Measurements from ENCODE around the gene SBNO2. TPM values are rescaled to one million over a fixed set of nuclear protein-coding genes. Genes with fewer than 3 reads are reported as not detected.

The SBNO2 gene
- polyA plus RNA-seq, 1 of the 3 experiments (the other 2 are of a cell fraction) = 18.3 TPM

DNA sequence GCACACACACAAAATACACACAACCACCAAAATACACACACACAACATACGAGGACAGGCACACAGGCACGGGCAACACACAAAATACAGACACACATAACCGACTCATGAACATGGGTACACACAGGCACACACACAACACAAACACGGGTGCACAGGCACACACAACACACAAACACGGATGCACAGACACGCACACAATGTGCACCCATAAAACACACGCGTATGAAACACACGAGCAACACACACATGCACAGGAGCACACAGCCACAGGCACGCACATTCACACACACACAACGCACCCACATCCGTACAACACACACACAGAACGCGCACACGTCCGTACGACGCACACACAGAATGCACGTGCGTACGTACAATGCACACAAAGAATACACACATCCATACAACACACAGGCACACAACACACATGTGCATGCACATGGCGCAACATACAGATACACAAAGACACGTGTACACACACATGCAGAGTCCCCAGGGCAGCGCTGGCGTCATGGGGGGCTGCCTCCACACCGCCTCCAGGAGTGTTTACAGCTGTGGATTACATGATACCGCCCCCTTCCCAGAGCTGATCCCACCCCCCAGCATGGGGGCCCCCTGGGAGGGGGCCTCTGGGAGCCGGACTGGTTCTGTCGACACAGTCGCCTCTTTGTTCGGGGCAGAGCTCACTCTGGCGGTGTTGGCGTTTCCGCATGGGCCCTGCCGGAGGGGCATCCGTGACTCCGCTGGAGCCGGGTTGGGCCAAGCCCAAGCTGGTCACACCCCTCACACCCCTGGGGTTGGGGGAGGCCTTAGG is 2.9 kb downstream of the SBNO2 start:
- Histone ChIP-seq H3K27ac (ENCODE audit: low read depth in 2 of 2, low read length in 1 of 2) (no peak overlapping the region), H2AFZ (ENCODE audit: low read depth) (no peak overlapping the region), H3K27me3 (ENCODE audit: insufficient read depth) (no peaks in the 10 kb centered on the region), H3K9me2 (no peaks in the 10 kb centered on the region), H3K79me2 (ENCODE audit: insufficient read depth) (peaks cover 79% of the 10 kb centered on the region), H3K9ac (no peak overlapping the region), H3K4me1 (ENCODE audit: control insufficient read depth in 1 of 2, insufficient read depth in 2 of 2, low read depth in 1 of 2, low read length in 1 of 2) (peaks cover 29 to 31% of the 10 kb centered on the region in 2 experiments; a peak in 3 of 4 replicates), H3K4me2 (0 out of 2 replicates have a peak overlapping the region, but pooled peaks have one; percentile 19), H3K4me3 (ENCODE audit: low read depth in 2 of 2, low read length in 1 of 2) (no peak overlapping the region), H3K9me3 (no peaks in the 10 kb centered on the region), H4K20me1 (ENCODE audit: insufficient read depth) (peaks cover 22% of the 10 kb centered on the region), H3F3A (replicated peaks; ENCODE audit: insufficient read depth) (peaks cover 15% of the 10 kb centered on the region), H3K36me3 (replicated peaks in 1 of 2; ENCODE audit: control insufficient read depth in 1 of 2, insufficient read depth in 2 of 2, low read length in 1 of 2) (peaks cover 0 to 5% of the 10 kb centered on the region in 2 experiments)
- ChIA-PET CTCF (interaction anchor here (1.0 kb wide), 1 partner anchor 58 kb away, joined by 6 read pairs; no protein-coding TSS in a partner anchor), POLR2A (interaction anchor here (0.6 kb wide), 1 partner anchor 206 kb away, joined by 6 read pairs; no protein-coding TSS in a partner anchor)
- 95% methylated on average over 23 of the region's 38 CpGs for WGBS (ENCODE audit: low lambda C conversion rate)
- TF ChIP-seq GABPA (IDR thresholded peaks at IDR 0.05; ENCODE audit: low read depth) (no peak), MXI1 (IDR thresholded peaks at IDR 0.05; ENCODE audit: low read depth, low read length) (no peak), MEF2A (IDR thresholded peaks at IDR 0.05; ENCODE audit: borderline replicate concordance, low read depth) (no peak)
- TF ChIP-seq, protein P1, sequence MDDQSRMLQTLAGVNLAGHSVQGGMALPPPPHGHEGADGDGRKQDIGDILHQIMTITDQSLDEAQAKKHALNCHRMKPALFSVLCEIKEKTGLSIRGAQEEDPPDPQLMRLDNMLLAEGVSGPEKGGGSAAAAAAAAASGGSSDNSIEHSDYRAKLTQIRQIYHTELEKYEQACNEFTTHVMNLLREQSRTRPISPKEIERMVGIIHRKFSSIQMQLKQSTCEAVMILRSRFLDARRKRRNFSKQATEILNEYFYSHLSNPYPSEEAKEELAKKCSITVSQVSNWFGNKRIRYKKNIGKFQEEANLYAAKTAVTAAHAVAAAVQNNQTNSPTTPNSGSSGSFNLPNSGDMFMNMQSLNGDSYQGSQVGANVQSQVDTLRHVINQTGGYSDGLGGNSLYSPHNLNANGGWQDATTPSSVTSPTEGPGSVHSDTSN (IDR thresholded peaks at IDR 0.05) = no peak
- no peak for DNase-seq

DNA sequence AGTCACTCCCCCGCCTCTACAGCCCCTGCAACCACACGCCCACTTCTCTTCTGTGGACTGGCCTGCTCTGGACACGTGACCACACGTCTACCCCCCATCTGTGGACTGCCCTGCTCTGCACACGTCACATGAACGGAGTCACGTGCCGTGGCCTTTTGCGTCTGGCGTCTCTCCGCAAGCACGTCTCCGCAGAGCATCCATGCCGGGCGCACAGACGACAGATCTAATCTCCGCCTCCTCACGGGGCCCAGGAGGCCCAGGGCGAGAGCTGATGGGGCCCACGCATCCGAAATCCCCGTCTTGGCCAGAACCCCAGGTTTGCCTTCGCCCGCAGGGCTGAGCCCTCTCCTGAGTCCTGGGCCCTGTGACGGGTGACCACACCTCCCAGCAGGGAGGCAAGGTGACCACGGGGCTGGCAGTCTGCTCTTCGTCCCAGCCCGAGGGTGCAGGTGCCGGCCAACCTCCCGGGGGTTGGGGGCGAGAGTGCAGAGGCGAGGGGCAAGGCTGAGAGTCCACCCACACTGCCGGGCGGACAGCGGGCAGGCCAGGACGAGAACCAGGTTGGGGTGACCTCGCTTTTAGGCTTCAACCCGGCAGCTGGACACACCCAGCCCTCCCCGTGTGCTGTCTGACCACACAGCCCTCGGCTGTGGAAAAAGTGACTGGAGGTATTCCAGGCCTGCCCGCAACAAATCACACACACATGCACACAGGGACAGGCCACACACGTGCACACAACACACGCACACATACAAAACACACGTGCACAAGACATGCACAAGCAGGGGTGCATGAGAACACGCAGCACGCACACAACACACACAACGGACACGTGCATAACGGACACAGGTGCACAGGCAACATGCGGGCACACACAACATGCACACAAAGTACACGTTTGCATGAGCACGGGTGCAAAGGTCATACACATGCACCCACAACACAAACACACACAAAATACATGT is 3.9 kb downstream of the SBNO2 start:
- H3K9me3 ChIP-seq = no peaks in the 10 kb centered on the region
- H3K27ac ChIP-seq (ENCODE audit: low read depth in 2 of 2, low read length in 1 of 2) = peak overlapping the region; percentile 53 to 69
- peaks cover 13% of the 10 kb centered on the region for H3F3A ChIP-seq (replicated peaks; ENCODE audit: insufficient read depth)
- peaks cover 29 to 31% of the 10 kb centered on the region in 2 experiments; a peak in 3 of 4 replicates for H3K4me1 ChIP-seq (ENCODE audit: control insufficient read depth in 1 of 2, insufficient read depth in 2 of 2, low read depth in 1 of 2, low read length in 1 of 2)
- peak overlapping the region; percentile 45; the same call in 1 of the 2 replicates for H3K9ac ChIP-seq
- peak overlapping the region; percentile 73 for H3K4me2 ChIP-seq
- H2AFZ ChIP-seq (ENCODE audit: low read depth) = no peak overlapping the region
- WGBS (ENCODE audit: low lambda C conversion rate) = 69% methylated on average over 32 of the region's 52 CpGs
- peaks cover 25% of the 10 kb centered on the region for H4K20me1 ChIP-seq (ENCODE audit: insufficient read depth)
- TF ChIP-seq GATA2 (CRISPR knock-in tag; IDR thresholded peaks at IDR 0.05) (peak; percentile 62), CHD2 (IDR thresholded peaks at IDR 0.05; ENCODE audit: low read length, partially characterized antibody) (peak; percentile 42), GABPA (IDR thresholded peaks at IDR 0.05; ENCODE audit: low read depth) (no peak), SIN3A (IDR thresholded peaks at IDR 0.05; ENCODE audit: borderline replicate concordance, low read depth, low read length) (no peak), MXI1 (IDR thresholded peaks at IDR 0.05; ENCODE audit: low read depth, low read length) (peak; percentile 85), TAF1 (IDR thresholded peaks at IDR 0.05; ENCODE audit: borderline replicate concordance, low read depth, low read length) (peak; percentile 40; the same call in 1 of the 2 replicates)
- TF ChIP-seq, protein P2, sequence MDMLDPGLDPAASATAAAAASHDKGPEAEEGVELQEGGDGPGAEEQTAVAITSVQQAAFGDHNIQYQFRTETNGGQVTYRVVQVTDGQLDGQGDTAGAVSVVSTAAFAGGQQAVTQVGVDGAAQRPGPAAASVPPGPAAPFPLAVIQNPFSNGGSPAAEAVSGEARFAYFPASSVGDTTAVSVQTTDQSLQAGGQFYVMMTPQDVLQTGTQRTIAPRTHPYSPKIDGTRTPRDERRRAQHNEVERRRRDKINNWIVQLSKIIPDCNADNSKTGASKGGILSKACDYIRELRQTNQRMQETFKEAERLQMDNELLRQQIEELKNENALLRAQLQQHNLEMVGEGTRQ (IDR thresholded peaks at IDR 0.05; ENCODE audit: borderline replicate concordance, low read depth, low read length) = peak; percentile 93
- TF ChIP-seq, protein P3, sequence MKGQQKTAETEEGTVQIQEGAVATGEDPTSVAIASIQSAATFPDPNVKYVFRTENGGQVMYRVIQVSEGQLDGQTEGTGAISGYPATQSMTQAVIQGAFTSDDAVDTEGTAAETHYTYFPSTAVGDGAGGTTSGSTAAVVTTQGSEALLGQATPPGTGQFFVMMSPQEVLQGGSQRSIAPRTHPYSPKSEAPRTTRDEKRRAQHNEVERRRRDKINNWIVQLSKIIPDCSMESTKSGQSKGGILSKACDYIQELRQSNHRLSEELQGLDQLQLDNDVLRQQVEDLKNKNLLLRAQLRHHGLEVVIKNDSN (IDR thresholded peaks at IDR 0.05; ENCODE audit: borderline replicate concordance, low read depth) = peak; percentile 95
- TF ChIP-seq, protein P4, sequence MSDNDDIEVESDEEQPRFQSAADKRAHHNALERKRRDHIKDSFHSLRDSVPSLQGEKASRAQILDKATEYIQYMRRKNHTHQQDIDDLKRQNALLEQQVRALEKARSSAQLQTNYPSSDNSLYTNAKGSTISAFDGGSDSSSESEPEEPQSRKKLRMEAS (IDR thresholded peaks at IDR 0.05; ENCODE audit: low read depth) = peak; percentile 84
- no peaks in the 10 kb centered on the region for H3K9me2 ChIP-seq
- ChIA-PET CTCF (interaction anchor here (1.3 kb wide), 1 partner anchor 52 kb away, joined by 3 read pairs; no protein-coding TSS in a partner anchor), POLR2A (no interaction called here)
- H3K27me3 ChIP-seq (ENCODE audit: insufficient read depth) = no peaks in the 10 kb centered on the region
- H3K4me3 ChIP-seq (ENCODE audit: low read depth in 2 of 2, low read length in 1 of 2) = peak overlapping the region; percentile 37 to 39; a peak in 3 of 4 replicates
- peak; percentile 87 for DNase-seq
- H3K79me2 ChIP-seq (ENCODE audit: insufficient read depth) = peaks cover 83% of the 10 kb centered on the region
- peaks cover 0 to 5% of the 10 kb centered on the region in 2 experiments for H3K36me3 ChIP-seq (replicated peaks in 1 of 2; ENCODE audit: control insufficient read depth in 1 of 2, insufficient read depth in 2 of 2, low read length in 1 of 2)

Data from SK-N-SH (cell line).